ENCODE measurements around the gene TGIF1. TPM values are rescaled to one million over a fixed set of nuclear protein-coding genes. Genes with fewer than 3 reads are reported as not detected.

Gene TGIF1
- total RNA-seq (2014; rRNA removed; shearing (Covaris generic)) (61.5 and 69.0 TPM in 2 replicates), total RNA-seq (2022) (40.9 and 42.5 TPM in 2 replicates), Bru-seq, nascent RNA (percentile 66 among the genes with signal in this experiment), BruChase-seq, experiment 1, labeled RNA remaining after a 6-hour chase (percentile 43 among the genes with signal in this experiment), BruChase-seq, experiment 2, labeled RNA remaining after a 2-hour chase (percentile 49 among the genes with signal in this experiment)
- long read RNA-seq, transcript TGIF1-202 (3 exons, 2,076 nt): major isoform, 14 of 28 reads
- long read RNA-seq, partial matches to known transcripts: 0 of 28 reads
- long read RNA-seq, other reads (novel, unspliced or antisense): 4 of 28 reads

GRCh38 chr18:3450012-3450798, at the start of gene TGIF1:
Gene TGIF1 (plus strand): TSS chr18:3450172. CDS start chr18:3450490, 318 bp downstream.
- no peaks in the 10 kb centered on the region for H3K9me3 ChIP-seq (ENCODE audit: low read length)
- intact Hi-C loops (cut with micrococcal nuclease; ENCODE audit: unreplicated experiment): no loop called here
- peak within 1 kb of the TSS; percentile 45; the same call in 1 of the 2 replicates for H2AFZ ChIP-seq (ENCODE audit: low read length)
- H3K27ac ChIP-seq (ENCODE audit: low read depth, low read length, poor library complexity, severe bottlenecking): peak within 1 kb of the TSS; percentile 96
- no peak for TF ChIP-seq EZH2phosphoT487 (IDR thresholded peaks at IDR 0.05; ENCODE audit: borderline replicate concordance, low read depth, low read length)
- TF ChIP-seq, protein P1, sequence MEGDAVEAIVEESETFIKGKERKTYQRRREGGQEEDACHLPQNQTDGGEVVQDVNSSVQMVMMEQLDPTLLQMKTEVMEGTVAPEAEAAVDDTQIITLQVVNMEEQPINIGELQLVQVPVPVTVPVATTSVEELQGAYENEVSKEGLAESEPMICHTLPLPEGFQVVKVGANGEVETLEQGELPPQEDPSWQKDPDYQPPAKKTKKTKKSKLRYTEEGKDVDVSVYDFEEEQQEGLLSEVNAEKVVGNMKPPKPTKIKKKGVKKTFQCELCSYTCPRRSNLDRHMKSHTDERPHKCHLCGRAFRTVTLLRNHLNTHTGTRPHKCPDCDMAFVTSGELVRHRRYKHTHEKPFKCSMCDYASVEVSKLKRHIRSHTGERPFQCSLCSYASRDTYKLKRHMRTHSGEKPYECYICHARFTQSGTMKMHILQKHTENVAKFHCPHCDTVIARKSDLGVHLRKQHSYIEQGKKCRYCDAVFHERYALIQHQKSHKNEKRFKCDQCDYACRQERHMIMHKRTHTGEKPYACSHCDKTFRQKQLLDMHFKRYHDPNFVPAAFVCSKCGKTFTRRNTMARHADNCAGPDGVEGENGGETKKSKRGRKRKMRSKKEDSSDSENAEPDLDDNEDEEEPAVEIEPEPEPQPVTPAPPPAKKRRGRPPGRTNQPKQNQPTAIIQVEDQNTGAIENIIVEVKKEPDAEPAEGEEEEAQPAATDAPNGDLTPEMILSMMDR (conservative IDR thresholded peaks at IDR 0.05; ENCODE audit: low read length): no peak
- peak within 1 kb of the TSS; percentile 88 for H3K4me3 ChIP-seq (ENCODE audit: low read depth, low read length, poor library complexity, severe bottlenecking)
- peak; percentile 59 for DNase-seq (ENCODE audit: low spot score)
- H3K36me3 ChIP-seq (ENCODE audit: insufficient read depth, low read length): peaks cover 9% of the 10 kb centered on the region; the same call in 1 of the 2 replicates
- peaks cover 38% of the 10 kb centered on the region for H3K4me1 ChIP-seq (ENCODE audit: insufficient read depth, low read length, poor library complexity, severe bottlenecking)
- H3K79me2 ChIP-seq (ENCODE audit: insufficient read depth, low read depth, low read length): peaks cover 50% of the 10 kb centered on the region
- CTCF ChIA-PET (ENCODE audit: unreplicated experiment): no interaction called here
- no peaks in the 10 kb centered on the region for H3K9me2 ChIP-seq (ENCODE audit: insufficient read depth, low read length)
- peaks cover 9% of the 10 kb centered on the region; the same call in 1 of the 2 replicates for H4K20me1 ChIP-seq (ENCODE audit: insufficient read depth, low read length)
- POLR2A ChIA-PET: interaction anchor here (1.2 to 3.0 kb wide), 3 partner anchors 134 to 146 kb away, joined by 3 to 17 read pairs (median 4); no protein-coding TSS in a partner anchor
- H3K4me2 ChIP-seq (ENCODE audit: low read length): peak within 1 kb of the TSS; percentile 87
- no TSS peak for BruUV-seq (replicated peaks)

GRCh38 chr18:3400567-3401296, 49.2 kb upstream of the TGIF1 start:
- peaks cover 24% of the 10 kb centered on the region for H3K9me3 ChIP-seq (ENCODE audit: low read length)

More at GRCh38 chr18:3400567-3401296, 49.2 kb upstream of the TGIF1 start:
- Histone ChIP-seq H3K79me2 (ENCODE audit: insufficient read depth, low read depth, low read length) (no peaks in the 10 kb centered on the region), H3K4me3 (ENCODE audit: low read depth, low read length, poor library complexity, severe bottlenecking) (peak overlapping the region; percentile 19), H3K9me2 (ENCODE audit: insufficient read depth, low read length) (no peaks in the 10 kb centered on the region), H3K36me3 (ENCODE audit: insufficient read depth, low read length) (peaks cover 7% of the 10 kb centered on the region), H3K27ac (ENCODE audit: low read depth, low read length, poor library complexity, severe bottlenecking) (peak overlapping the region; percentile 84), H2AFZ (ENCODE audit: low read length) (peak overlapping the region; percentile 62; the same call in 1 of the 2 replicates), H4K20me1 (ENCODE audit: insufficient read depth, low read length) (no peaks in the 10 kb centered on the region), H3K4me1 (ENCODE audit: insufficient read depth, low read length, poor library complexity, severe bottlenecking) (peaks cover 41% of the 10 kb centered on the region), H3K4me2 (ENCODE audit: low read length) (peak overlapping the region; percentile 65)
- no peak for TF ChIP-seq EZH2phosphoT487 (IDR thresholded peaks at IDR 0.05; ENCODE audit: borderline replicate concordance, low read depth, low read length)
- TF ChIP-seq, protein P1 (conservative IDR thresholded peaks at IDR 0.05; ENCODE audit: low read length): no peak; the same call in 1 of the 2 replicates
- intact Hi-C loops (cut with micrococcal nuclease; ENCODE audit: unreplicated experiment): loop anchor here (1.0 to 5.0 kb wide), 4 partner anchors 48 to 267 kb away; no protein-coding TSS in a partner anchor
- POLR2A ChIA-PET: interaction anchor here (0.6 to 0.7 kb wide), 4 partner anchors 66 to 1624 kb away, joined by 3 to 4 read pairs (median 3); no protein-coding TSS in a partner anchor
- CTCF ChIA-PET (ENCODE audit: unreplicated experiment): no interaction called here
- peak; percentile 58 for DNase-seq (ENCODE audit: low spot score)
- no TSS peak for BruUV-seq (replicated peaks)
